ENCODE results near the gene CALN1.
"Not testable (repeated sequence)": the region's sequence is repeated elsewhere in the genome, so short reads cannot be mapped to it uniquely, and the experiment has no call there.

The CALN1 gene

DNA sequence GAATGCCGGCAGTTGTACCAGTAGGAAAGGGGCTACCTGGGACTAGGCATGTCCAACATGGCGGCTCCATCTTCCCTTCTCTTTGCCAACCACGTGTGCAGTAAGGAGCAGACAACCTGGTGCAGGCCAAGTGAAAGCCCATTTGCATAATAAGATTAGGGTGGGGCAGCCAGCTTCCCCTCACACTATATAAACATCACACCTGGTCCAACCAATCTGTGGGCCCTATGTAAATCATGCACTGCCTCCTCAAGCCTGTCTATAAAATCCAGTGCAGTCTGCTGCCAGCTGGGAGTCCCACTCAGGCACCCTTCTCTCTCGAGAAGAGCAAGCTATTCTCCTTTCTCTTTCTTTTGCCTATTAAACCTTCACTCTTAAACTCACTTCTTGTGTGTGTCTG, 429.3 kb downstream of the CALN1 start:
- DNase-seq (ENCODE audit: low spot score): no peak

DNA sequence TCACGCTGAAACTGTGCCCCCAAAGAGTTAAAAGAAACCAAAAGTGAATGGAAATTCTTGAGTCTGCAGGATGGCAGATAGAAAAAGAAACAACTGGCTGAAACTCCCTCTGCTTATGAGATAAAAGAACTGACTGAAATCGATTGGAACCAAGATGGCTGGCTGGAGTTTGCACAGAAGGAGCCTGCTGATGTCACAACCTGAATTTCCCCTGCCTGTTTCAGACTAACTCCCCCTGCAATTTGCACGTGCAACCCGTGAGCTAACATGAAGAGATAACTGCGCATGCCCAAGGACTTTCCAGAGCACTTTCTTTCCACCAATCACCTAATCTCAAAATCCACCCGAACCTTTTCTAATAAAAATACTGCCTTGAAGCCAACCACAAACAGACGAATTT, 435.5 kb downstream of the CALN1 start:
- no peak for DNase-seq (ENCODE audit: low spot score)

DNA sequence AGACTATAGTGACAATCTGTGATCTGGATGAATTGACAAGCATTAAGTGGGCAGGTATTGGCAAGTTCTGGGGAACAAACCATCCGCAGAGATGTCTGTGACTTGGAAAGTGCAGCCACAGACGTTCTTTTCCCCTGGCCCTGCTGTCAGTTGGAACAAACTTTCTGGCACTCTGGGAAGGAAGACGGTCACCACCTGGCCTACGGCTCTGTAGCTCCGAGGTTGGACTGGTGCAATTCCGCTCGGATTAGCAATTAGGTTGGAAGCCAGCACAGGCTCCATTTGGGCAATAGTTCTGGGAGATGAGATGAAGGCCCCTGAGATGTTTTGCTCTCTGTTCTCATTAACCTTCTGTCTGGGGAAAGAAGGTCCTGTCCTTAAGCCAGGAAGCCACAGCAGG, 437.5 kb downstream of the CALN1 start:
- no peak for DNase-seq (ENCODE audit: low spot score)

DNA sequence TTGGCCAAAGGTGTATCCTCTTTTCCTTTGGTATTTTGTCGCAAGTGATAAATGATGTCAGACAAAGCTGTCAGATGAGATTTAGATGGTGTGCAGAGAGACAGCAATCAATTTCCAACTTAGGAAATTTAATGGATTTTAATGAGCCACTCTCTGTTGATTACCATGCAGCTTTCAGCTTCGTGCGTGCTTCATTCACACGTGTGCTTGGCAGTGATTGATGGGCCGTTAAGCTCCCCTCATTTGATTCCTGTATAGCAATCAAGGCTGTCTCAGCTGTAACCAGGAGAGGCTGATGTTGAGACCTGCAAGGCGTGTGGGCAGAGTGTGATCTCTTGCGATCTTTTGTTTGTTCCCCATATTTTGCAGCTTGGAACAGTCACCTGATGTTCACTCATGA, 439.6 kb downstream of the CALN1 start:
- DNase-seq (ENCODE audit: low spot score): no peak

DNA sequence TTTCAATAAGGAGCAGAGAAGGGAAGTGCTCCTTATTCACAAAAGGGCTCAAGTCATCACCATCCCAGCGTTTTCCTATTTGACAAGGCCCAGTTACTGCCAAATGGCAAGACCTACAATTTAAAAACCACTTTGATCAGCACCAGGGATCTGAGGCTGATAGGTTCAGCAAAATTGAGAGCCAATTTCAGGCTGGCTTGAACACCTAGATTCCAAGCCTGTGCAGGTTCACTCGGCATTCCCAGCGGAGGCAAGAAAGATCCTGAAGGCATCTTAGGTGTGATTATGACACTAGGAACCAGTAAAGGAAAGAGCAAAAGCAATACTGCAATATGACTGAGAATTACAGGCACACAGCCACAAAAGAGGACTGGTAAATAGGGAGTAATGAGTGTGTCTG, 441.4 kb downstream of the CALN1 start:
- DNase-seq (ENCODE audit: low spot score): no peak

DNA sequence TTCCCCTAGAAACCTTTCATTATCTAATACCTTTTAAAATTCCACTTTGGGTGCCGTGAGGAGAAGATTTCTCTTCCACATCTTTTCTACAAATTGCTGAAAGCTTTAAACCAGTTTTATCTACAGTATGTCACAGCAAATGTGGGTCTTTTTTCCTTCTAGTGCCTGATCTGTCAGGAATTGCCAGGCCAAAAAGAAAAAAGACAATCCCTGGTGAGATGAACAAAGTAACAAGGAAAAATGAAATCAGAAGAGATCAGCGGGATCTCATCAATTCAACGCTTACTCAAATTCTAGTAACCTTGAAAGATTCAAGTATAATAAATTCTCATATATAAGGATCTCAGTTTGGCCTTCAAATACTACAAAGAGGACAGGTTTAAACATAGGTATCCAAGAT, 449.5 kb downstream of the CALN1 start:
- no peak for DNase-seq (ENCODE audit: low spot score)

DNA sequence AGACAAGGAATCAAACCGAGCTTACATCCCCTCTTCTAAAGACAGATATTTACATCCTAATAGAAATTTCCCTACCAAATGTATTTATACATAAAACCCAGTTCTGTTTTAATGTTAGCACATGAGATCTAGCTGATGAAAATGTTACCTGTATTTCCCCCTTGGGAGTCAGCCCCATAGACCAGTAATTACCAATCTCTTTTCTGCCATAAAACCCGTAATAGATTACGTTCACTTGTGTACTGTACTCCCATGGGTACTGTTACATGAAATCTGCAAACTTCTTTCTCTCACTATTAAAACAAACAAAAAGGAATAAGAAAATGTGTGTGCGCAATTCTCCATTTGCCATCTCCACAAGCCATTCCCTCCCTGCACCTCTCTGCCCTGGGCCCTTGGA, 450.9 kb downstream of the CALN1 start:
- DNase-seq (ENCODE audit: low spot score): no peak

DNA sequence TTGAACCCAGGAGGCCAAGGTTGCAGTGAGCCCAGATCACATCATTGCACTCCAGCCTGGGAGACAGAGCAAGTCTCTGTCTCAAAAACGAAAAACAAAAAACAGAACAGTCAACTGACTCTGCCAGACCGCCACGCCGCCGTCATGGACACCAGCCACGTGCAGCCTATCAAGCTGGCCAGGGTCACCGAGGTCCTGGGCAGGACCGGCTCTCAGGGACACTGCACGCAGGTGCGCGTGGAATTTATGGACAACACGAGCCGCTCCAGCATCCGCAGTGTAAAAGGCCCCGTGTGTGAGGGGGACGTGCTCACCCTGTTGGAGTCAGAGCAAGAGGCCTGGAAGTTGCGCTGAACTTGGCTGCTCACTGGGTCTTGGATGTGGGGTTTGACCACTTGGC, 470.0 kb downstream of the CALN1 start:
- DNase-seq (ENCODE audit: low spot score): no peak

DNA sequence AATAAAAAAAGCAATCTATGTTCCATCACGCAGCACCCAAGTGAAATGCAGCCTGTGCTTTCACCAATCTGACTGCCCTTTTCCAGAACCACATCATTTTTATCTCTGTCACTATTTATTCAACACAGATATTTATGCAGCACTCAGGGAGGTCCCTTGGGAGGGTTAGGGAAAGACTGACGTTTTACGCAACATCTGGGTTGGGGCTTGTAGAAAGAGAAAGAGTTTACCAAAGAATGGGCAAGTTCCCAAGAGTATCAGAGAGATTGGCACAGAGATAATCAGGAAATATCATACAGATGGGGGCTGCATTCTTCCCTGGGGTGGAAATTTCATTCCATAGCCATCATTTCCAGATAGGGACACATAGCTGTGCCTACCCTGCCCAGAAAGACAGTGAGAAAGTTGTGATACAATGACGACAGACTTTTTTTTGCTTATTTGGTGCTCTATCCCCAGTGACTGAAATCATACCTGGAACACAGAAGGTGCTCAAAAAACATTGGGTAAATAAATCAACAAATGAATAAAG, 474.2 kb downstream of the CALN1 start:
- DNase-seq (ENCODE audit: low spot score): no peak

DNA sequence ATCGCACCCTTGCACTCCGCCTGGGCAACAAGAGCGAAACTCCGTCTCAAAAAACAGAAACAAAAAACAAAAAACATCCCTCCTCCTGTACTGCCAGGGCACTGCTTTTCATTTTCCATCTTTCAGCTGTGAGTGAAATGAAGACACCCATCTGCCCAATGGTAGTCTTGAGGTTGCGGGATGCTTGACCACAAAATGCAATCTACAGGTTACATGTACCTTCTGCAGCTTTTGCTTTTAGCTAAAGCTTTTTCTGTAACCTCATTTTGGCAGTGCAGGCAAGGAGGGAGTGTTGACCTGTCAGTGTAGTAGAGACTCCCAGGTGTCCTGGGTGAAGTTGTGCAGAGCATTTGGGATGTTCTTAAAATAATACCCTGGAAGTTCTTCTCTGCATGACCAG, 476.5 kb downstream of the CALN1 start:
- DNase-seq (ENCODE audit: low spot score): no peak

DNA sequence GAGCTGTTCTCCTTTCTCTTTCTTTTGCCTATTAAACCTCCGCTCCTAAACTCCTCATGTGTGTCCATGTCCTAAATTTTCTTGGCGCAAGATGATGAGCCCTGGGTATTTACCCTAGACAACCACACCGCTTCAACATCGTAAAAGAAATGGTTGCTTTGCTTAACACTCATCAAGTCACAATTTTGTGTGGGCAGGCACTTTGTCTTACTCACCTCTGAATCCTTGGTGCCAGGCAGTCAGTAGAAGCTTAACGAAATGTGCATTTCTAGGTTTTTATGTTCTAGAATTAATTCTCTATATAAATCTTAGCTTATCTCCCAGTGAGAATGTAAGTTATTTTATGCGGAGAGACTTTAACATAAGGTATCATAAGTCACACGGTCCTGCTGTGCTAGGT, 478.7 kb downstream of the CALN1 start:
- no peak for DNase-seq (ENCODE audit: low spot score)

DNA sequence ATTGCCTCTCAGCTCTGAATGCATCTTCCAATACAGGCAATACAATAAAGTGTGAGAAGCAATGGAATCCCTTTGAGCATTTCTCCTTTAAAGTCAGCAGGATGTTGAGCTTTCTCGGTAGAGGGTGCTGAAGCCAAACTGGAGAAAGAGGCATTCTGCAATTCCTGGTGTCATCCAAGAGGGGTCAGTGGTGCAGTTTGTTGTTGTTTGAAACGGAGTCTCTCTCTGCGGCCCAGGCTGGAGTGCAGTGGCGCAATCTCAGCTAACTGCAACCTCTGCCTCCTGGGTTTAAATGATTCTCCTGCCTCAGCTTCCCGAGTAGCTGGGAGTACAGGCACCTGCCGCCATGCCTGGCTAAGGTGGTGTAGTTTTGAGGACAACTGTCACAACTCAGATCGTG, 486.5 kb downstream of the CALN1 start:
- DNase-seq (ENCODE audit: low spot score): no peak

DNA sequence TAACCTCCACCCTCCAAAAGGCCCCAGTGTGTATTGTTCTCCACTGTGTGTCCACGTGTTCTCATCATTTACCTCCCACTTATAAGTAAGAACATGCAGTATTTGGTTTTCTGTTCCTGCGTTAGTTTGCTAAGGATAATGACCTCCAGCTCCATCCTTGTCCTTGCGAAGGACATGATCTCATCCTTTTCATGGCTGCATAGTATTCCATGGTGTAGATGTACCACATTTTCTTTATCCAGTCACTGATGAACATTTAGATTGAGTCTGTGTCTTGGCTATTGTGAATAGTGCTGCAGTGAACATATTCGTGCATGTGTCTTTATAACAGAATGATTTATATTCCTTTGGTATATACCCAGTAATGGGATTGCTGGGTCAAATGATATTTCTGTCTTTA, 497.9 kb downstream of the CALN1 start:
- DNase-seq (ENCODE audit: low spot score): not testable (repeated sequence)

DNA sequence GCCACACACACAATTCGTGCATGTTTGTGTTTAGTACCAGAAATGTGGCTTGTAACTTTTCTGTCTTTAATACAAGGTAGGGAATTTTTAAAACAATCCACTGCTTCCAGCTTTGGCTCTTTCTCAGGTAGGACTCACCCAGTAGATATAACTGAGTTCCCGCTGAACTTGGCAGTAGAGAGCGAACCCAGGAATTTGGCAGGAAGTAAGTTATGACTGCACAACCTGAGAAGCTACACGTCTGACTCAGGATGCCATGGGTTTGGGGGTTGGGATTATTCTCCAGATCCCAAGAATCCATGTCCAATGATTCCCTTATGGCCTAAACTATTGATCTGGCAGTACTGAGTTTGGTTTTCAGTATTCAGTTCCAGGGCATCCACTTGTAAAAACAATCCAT, 499.7 kb downstream of the CALN1 start:
- DNase-seq (ENCODE audit: low spot score): no peak

DNA sequence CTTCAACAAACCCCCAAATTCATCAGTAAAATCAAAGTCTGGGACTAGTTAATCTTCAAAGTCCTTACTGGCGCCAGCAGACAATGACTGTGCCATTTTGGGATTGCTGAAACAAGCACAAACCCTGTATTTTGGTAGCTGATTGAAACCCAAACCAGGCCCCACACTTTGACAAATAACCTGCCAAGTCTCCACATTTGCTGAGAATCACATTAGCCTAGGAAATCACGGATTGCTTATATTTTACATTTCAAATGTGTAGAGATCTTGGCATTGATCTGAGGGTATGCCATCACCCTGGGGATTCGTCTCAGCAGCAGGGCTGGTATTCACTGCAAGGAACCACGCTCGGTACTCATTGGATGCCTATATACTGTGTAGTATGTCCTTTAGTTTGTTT, 501.1 kb downstream of the CALN1 start:
- no peak for DNase-seq (ENCODE audit: low spot score)

DNA sequence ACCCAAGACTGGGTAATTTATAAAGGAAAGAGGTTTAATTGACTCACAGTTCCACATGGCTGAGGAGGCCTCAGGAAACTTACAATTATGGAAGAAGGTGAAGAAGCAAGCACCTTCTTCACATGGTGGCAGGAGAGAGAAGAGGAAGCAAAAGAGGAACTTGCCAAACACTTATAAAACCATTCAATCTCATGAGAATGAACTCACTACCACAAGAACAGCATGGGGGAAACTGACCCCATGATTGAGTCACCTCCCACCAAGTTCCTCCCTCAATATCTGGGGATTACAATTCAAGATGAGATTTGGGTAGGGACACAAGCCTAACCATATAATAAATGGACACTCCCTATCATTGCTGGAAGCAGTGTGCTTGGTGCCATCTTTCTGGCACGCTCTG, 506.3 kb downstream of the CALN1 start:
- DNase-seq (ENCODE audit: low spot score): no peak

DNA sequence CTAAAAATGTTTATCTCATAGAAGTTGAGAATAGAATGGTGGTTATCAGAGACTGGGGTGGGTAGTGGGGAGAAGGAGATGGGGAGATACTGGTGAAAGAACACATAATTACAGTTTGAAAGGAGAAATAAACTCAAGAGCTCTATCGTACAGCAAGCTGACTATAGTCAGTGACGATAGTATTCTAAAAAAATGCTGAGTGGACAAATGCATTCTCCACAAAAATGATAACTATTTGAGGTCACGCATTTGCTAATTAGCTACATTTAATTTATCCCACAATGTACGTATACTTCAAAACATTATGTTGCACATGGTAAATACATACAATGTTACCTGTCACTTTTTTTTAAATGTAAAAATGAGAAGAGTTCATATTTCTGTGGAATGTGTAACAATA, 507.7 kb downstream of the CALN1 start:
- DNase-seq (ENCODE audit: low spot score): no peak

DNA sequence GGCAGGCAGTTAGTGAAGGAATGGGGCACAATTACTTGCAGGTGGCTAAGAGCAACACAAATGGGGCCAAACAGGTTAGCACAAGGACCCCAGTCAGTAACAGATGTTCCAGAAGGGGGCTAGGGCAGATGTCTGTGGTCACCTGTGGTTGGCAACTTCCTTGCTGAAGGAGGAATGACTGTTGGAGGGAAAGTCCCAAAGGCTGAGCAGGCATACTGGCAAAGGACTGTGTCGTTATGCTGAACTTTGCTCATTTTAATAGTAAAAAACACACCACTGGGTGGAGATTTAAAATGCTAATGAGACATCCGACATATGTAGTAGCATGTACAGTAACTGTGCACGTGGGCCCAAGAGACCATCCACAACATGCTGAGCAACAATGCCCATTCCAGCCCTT, 511.6 kb downstream of the CALN1 start:
- DNase-seq (ENCODE audit: low spot score): no peak

DNA sequence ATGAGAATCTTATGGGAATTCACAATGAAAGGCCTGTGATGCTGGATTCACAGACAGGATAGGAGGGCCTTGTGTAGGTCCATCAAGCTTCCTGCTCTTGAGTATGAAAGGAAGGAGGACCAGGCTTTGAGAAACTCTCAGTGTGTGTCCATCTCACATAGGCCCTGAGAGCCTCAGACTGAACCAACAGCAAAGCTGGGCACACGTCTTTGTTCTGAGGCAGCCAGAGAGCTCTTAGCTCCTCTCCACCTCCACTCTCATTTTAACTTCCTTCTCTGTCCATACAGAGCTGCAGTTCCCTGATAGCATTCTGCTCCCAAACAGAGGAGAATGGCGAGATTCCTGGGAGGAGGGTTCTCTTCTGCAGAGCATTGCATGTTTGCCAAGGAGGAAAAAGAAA, 515.6 kb downstream of the CALN1 start:
- no peak for DNase-seq (ENCODE audit: low spot score)

DNA sequence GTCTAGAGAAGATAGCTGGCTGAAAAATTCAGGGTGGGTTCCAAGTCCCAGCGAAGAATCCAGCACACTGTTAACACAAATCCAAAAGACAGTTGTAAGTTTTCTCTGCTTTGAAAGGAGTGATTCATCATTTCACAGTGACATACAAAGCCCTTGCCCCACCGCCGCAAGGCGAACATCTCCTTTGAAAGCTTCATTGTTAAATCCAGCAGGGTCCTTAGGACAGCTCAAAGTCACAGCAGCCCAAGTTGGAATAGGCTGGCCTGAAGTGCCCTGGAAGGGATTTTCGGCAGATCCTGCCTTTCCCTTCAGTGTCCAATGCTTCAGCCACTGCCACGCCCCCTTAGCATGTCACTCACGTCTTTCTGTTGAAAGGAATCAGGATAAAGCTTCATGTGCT, 526.1 kb downstream of the CALN1 start:
- DNase-seq (ENCODE audit: low spot score): no peak

DNA sequence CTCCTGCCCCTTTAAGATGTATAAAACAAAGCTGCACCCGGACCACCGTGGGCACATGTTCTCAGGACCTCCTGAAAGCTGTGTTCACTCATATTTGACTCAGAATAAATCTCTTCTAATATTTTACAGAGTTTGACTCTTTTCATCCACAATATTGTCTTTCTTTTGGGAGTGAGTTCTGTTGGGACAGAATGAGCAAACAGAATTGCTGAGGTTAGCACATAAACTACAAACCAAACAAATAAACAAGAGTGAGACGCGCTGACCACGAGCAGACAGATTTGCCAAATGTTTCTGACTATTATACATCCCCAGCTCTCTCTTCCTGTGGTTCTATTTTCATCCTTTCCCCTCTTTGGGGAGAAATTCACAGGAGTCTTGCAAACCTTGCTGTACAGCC, 526.7 kb downstream of the CALN1 start:
- DNase-seq (ENCODE audit: low spot score): no peak

DNA sequence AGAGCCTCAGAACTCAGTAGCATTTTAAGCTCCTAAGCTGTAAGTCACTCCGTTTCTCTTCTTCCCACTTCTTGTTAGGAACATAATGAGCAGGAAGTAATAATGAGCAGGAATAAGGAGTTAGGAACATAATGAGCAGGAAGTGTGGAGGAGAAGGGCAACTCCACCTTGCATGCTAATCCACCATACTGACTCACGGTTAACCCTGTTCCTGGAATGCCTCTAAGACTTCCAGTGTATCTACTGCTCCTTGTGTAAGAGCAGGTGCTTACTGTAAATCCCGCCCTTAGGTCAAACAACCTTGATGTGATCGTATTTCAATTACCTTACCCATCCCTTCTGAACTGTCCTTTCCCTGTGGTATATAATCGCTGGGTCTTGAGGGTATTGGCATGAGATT, 528.7 kb downstream of the CALN1 start:
- no peak for DNase-seq (ENCODE audit: low spot score)

DNA sequence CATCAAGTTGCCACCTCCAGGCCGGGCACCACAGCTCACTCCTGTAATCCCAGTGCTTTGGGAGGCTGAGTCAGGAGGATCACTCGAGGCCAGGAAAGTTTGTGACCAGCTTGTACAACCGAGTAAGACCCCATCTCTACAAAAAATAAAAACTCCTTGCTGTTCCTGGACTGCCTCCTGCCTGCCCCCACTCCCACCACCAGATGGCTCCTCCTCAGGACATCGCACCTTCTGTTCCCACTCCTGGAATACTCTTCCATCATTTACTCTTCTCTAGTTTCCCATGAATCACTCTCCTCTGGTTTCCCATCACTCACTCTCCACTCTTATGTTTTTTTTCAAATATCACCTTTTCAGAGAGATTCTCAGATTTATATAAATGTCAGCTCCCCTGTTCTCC, 540.7 kb downstream of the CALN1 start:
- no peak for DNase-seq (ENCODE audit: low spot score)

DNA sequence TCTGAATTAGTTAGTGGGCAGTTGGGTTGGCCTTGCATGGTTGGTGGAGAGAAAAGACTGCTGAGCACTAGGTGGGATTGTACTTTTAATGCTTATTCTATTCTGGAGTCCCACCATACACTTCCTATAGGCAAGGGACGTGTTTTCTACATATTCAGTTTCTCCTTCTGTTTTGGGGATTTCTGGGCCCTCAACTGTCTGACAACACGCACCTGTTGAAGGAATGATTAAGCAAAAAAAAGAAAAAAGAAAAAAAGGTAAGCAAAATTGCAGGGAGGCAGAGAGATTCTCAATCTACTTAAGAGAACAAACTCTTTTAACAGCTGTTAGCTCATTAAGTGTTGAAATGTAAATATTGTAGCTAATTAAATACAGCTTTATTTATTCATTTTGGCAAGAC, 541.3 kb downstream of the CALN1 start:
- no peak for DNase-seq (ENCODE audit: low spot score)

DNA sequence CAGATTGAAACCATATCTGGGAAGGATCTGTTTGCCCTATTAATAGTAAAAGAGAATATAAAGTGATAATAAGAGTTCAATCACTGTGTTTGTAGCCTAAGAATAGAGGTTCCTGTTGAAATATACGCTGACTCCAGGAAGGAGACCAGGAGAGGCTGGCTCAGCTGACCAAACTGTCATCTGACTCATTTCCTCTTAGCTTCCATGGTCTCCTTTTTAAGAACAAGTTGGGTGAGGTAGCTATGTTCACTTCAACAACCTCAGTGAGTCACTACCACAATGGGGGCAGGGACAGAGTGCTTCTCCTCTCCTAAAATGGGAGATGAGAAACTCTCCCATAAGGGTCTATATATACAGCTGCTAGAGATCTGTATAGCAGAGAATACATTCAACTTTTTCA, 543.3 kb downstream of the CALN1 start:
- no peak for DNase-seq (ENCODE audit: low spot score)
